DMS114 treated with DMSO at 0.1 percent for 48 hours (cell line): ENCODE measurements around the gene LRRN3.

ENCODE experiments used
- DNase-seq: peaks from one replicate; lab custom pipeline; 2025; ENCODE audit not compliant: unreplicated experiment; lab: John Stamatoyannopoulos, UW

LRRN3 gene

GRCh38 chr7:111162692-111163091 is 71.8 kb downstream of the LRRN3 start:
- DNase-seq = no peak

GRCh38 chr7:111164442-111164841 is 73.5 kb downstream of the LRRN3 start:
- no peak for DNase-seq

GRCh38 chr7:111168182-111168581 is 77.3 kb downstream of the LRRN3 start:
- DNase-seq = no peak

- DNase-seq = no peak
Observed at GRCh38 chr7:111172564-111173257, 81.8 kb downstream of the LRRN3 start.

GRCh38 chr7:111173528-111173927 is 82.6 kb downstream of the LRRN3 start:
- no peak for DNase-seq

GRCh38 chr7:111173990-111174389 is 83.1 kb downstream of the LRRN3 start:
- DNase-seq = no peak

GRCh38 chr7:111174510-111174909 is 83.6 kb downstream of the LRRN3 start:
- DNase-seq = no peak
